NCI-H2196 (cell line): ENCODE measurements around the gene NOL4L.
A peak's percentile ranks its signal among the peaks of the same experiment; 100 is the strongest.

Experiments
- DNase-seq: peaks from one replicate; lab custom pipeline; 2025; ENCODE audit not compliant: unreplicated experiment; lab: John Stamatoyannopoulos, UW

The NOL4L gene

DNA sequence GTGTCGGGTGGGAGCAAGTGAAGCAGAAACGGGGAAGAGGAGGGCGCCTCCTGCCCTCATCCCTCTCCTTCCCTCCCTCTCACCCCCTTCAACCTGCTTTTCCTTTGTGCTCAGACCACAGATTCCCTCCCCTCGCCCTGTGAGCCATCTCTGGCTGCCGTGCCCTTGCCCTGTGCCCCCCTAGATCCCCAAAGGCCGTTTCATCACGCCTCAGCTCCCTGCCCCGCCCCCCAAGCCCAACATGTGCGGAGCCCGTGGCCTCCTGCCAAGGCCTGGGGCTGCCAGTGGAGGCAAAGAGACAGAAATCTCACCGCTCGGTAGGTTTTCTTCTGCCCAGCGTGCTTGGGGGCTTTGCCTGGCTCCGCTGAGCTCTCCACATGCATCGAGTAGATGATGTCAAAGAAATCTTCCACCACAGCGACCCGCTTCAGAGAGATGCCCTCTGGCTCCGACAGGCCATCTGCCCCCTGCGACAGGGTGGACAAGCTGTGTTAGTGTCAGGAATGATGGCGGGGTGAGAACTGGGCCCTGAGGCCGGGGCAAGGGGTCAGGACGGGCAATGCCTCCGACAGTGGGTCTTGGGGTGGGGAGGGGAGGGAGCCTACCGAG lies 57.6 kb downstream of the NOL4L start:
- no peak for DNase-seq

DNA sequence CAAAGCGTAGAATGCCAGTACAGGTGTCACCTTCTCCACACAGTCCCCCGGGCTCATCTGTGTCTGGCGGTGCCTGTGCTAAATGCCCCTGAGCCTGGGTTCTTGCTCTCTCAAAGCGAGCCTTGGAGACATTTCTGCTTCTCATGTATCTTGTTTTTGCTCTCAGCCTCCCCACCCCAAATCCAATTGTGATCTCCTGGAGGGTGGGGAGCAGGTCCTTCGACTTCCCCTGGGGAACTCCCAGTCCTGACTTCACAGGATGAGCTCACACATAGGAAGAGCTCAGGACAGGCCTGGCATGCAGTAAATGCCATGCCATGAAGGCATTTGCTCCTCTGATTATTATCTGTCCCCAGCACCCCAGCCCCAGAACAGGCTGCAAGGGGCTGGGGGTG lies 58.1 kb downstream of the NOL4L start:
- DNase-seq, result no peak

DNA sequence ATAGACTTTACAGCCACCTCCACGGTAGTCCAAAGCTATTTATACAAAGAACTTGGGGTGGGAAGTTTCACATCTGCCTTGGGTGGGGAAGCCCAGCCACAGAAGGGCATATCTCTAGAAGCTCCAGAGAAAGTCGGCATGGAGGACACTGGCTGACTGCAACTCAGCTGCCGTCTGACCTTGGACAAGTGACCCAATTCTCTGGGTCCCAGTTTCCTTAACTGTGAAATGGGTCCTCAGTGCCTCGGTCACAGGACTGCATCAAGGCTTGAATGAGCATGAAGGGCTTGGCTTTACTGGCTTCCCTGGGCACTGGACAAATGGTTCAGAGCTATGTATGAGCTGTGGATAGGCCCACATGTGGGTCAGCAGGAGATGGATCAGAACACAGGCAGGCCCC lies 58.6 kb downstream of the NOL4L start:
- no peak for DNase-seq

DNA sequence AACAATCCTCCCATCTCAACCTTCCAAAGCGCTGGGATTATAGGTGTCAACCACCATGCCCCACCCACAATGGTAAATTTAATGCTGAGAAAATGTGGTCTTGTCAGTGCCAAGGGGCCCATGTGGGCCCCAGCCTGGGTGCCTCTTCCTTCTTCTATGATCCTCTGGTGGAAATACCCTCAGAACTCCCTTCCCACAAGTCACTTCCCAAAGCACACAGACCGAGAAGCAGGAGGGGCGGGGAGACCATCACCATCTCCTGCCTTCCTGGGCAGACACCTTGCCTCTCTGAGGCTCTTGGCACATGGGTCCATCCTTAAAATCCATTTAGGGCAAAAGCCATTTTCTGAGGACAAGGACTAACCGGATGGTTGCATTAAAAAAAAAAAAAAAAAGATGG lies 59.0 kb downstream of the NOL4L start:
- no peak for DNase-seq

DNA sequence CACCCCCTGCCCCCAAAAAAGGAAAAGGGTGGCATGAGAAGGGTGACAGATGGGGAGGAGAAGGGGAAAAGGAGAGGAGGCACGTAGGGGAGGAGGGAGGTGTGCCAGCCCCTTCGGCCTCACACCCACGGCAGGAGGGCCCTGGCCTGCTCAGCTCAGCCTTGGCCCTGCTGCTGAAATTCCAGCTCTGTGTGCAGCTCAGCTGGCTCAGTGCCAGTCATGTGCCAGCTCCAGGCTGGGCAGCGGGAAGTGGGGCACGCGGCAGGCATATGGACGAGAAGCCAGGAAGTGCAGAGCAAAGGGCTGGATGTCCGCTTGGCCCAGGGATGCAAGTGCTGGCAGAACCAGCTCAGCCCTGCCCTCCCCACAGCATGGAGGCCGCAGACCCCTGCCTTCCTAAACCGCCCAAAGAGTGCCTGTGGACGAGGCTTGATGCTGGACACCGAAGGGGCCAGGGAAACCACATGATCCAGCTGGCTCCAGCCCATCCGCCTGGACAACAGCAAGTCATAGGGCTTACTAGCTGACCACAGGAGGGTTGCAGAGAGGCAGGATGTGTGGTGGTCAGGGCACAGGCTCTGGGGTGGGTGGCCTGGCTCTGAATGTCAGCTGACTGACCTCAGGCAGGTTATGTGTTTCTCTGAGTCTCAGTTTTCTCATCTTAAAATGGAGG lies 60.2 kb downstream of the NOL4L start:
- DNase-seq, result peak; percentile 86

DNA sequence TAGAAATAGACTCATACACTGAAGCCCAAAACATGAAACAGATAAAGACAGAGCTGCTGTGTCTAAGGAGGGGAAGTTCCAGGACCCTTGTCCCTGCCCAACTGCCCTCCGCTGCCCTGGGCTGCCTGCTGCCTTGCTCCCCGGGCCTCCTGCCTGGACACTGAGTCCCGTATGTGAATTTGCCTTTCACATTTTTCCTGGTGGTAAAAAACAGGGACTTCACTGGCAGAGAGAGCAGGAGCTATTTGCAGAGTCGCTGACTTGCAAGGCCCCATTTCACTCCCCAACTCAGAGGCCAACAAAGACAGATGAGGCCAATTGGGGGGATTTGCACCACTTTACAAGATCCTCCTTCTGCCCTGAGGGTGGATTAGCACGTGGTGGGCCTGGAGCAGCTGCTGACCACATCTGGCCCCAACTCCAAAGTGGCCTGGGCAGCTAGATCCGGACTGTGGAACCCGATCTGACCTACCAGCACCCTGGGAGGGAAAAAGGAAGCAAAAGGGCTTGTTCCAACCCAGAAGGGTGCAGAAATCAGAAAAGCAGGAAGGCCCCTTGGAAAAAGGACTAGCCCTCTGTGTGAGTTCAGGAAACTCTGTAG lies 61.4 kb downstream of the NOL4L start:
- no peak for DNase-seq

DNA sequence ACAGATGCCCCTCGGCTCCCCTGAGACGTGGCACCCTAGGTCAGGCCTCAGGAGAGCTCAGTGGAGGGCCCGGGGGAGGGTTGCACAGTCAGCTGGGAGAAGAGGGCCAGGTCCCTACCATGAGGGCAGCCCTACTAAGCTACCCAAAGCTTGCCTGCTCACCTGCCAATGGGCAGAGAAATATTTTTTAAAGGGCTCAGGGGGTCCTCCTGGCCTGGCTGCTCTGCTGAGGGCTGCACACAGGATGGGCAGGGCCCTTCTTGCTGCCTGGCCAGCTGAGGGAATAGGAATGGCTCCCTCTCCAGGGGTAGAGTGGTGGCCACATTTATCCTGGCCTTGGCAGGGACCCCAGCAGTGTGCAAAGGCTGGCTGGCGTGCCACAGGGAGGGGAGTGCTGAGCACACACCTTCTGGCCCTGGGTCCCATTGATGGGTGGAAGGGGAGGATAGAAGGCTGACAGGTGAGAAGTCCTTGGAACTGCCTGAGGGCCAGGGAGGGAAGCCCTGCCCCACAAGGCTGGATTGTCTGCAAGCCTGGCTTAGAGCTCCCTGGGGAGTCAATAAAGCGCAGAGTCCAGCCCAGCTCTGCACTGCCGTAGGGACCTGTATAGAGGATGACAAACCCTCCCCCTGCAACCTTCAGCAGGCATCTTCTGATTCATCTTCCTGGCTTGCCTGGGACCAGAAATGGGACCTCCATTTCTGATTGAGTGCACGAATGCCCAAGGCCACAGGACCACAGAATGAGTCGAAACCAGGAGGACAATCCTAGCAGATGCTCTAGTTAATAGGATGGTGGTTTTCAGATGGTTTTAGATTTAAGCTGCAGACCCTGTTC lies 62.1 kb downstream of the NOL4L start:
- no peak for DNase-seq

DNA sequence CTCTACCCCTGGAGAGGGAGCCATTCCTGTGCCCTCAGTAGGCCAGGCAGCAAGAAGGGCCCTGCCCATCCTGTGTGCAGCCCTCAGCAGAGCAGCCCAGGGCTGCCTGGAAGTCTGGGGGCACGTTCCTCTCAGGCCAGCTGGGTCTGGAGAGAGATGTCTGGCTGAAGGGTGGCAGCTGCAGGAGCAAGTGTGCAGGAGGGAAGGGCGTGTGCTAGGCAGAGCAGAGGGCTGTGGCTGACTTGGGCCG lies 62.7 kb downstream of the NOL4L start:
- DNase-seq, result no peak

DNA sequence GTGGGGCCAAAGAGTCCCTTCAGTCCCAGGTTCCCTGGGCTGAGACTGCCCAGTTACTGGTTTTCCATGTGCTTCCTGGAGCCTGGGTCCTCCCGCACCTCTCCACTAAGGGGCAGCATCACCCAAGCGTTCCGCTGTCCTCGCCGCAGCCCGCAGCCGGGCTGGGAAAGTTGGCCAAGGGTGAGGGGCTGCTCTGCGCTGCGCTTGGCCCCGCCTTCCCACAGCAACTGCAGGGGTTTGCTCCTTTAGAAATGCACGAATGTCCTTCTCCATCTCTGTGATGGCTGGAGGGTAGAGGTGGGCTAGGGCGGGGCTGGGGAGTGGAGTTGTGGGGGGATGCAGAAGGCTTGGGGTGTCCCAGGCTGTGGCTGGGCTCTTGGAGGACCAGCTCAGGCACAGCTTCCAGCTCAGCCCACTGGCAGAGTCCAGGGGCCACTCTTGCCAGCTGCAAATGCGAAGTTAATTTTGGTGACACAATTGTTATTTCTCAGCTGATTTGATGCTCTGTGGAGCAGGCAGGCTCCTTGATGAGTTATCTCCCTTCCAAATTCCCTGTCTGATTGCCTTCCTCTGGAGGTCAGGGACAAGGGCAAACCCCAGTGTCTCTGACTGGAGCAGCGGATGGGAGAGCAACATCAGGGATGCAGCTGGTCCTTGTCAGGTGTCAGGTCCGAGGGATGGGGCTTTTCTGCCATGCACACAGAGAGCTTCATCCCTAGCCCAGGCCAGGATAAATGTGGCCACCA lies 63.2 kb downstream of the NOL4L start:
- DNase-seq, result peak; percentile 75

DNA sequence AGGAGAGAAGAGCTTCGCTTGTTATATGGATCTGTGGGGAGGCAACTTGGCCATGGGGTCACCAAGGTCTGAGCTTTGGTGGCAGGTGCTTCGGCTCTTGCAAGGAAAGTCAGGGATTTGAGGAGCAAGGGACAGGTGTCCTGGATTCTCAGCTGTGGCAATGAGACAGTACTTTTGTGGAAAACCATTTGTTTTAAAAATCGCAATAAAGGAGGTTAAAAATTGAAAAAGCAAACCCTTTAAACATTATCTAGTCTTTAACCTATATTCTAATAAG lies 64.3 kb downstream of the NOL4L start:
- no peak for DNase-seq

DNA sequence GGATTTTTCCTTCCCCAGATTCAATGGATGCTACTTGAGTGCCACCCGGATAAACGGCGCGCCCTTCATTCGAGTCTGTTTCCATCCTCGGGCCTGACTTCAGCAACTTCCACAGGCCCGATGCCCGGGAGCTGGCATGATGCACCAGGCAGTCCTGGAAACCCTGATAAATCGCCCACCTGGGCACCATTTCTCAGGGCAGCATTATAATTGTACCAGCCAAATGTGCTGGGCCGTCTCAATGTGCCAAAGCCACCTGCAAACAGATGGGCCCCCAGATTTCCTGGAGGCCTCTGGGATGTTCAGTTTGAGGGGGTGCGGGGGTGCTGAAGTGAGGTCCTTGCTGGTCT lies 65.8 kb downstream of the NOL4L start:
- DNase-seq, result no peak

DNA sequence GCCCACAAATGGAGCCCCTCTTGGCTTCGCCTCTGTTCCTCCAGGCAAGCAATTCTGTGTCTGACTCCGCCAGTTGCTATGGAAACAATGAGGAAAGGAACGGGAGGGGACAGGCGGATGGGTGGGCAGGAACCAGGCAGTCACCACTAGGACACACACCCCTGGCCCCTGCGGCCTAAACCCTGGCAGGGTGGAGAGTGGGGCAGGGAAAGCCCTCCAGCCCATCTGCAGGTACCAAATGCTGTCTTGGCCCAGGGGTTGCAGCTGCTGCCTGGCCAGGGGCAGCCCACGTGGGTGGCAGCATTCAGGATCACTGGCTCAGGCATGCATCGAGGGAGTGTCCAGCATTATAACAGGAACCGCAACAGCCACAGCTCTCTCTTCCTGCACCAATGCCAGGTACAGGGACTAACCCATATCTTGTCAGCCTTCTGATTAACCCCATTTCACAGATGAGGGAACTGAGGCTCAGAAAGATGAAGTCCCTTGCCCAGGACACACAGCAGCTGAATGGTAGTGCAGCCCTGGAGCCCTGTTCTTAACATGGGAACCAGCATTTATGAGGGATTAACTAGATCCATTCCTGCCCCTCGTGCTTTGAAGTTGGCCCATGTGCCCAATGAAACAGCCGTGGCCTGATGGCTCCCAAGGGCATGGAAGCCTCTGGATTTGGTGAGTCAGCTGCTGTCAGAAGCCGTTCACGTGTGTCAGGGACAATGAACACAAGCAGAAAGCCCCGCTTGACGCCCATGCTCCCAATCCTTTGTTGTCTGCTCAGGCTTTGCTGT lies 66.3 kb downstream of the NOL4L start:
- DNase-seq, result no peak

DNA sequence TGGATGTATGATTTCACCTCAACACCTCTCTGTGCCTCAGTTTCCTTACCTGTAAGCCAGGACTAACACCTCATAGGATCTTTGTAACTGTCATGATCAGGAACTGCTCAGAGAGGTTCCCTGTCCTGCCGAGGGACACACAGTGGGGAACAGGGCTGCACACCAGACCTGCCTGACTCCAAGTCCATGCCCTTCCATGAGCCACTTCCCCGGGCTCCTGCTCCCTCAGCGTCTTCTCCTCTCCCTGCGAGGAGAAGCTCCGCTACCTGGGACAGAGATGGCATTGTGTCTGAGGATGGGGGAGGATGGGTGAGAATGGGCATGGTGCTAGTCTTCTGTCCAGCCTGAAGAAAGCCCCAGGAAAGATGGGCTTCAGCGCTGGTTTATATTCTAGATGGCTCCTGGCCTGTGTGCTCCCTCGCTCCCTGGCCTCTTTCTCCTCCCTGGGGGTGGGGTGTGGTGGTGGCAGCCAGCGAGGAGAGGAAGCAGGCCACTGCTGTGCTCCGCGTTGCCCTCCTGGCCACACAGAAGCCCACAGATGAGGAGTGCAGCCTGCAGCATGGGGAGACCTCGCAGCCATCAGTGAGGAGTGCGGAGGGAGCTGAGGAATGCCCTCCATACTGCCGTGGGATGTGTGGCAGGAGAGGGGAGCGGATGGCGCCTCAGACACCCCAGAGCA lies 67.1 kb downstream of the NOL4L start:
- DNase-seq, result no peak

DNA sequence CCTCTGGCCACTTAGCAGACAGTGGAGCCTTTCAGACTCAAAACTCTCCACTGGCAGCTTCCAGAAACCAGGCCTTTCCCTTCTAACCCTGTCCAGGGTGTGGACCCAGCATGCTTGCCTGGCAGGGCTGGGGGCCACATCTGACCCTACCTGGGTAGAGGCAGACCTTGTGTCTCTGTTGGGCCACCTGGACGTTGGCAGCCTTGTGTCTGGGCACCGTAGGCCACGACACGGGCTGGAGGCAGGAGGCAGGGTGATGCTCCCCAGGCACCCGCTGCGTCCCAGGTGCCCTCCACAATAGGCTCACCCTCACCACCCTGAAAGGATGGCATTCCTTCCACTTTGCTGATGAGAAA lies 67.6 kb downstream of the NOL4L start:
- DNase-seq, result no peak

DNA sequence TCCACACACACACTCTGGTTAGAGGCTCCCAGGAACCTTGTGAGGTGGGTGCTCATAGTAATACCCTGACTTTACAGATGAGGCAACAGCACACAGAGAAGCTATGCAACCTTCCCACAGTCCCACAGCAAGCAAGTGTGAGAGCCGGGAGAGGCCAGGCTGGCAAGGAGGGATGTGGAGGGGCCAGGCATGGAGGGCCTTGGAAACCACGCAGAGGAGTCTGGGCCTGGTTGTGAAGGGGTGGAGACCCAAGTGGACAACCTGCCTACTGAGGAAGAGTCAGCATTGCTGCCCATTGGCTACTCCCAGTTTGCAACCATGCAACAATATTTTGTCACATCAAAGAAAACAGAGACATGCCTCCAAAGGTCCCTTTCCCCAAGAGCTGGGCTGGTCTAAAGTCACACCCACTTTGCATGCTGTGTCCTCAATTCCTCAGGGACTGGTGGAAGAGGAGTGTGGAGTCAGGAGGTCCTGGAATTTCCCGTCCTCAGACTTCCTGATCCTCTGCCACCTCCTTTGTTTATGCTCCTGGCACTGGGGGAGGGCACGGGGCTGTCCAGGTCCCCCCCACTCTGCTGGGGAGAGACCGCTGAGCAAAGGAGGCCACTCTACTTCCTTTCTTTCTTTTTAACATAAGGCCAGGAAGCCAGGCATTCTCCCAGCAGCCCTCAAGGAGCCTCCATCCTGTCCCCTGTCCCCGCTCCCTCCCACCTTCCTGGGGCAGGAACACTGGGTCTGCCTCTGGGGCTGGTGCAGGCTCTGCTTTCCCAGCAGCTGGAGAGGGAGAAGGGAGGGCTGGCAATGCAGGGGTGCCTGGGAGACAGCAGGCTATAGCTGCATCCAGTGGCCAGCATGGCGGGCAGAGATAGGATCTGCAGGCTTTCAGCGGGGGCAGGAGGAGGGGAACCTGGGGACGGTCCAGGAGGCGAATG lies 68.3 kb downstream of the NOL4L start:
- DNase-seq, result peak; percentile 29

DNA sequence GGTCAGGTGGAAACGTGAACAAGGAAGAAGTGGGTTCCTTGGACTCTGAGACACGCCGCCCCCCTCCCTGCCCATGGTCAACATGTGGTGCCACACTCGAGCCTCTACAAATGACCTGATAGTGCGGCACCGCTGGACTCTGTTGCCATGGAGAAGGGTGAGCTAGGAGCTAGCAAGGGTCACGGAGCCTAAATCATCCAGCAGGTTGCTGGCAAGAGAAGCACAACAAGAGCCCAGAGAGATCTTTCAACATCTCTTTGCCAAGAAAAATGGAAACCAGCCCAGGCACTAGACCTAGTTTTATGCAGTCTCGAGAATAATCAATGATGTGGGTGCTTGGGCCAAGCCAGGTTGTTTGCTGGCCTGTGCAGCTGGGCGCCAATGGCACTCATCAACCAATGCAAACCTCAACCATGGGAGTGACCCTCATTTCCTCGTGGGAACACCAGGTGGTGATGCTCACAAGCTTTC lies 69.5 kb downstream of the NOL4L start:
- DNase-seq, result no peak

DNA sequence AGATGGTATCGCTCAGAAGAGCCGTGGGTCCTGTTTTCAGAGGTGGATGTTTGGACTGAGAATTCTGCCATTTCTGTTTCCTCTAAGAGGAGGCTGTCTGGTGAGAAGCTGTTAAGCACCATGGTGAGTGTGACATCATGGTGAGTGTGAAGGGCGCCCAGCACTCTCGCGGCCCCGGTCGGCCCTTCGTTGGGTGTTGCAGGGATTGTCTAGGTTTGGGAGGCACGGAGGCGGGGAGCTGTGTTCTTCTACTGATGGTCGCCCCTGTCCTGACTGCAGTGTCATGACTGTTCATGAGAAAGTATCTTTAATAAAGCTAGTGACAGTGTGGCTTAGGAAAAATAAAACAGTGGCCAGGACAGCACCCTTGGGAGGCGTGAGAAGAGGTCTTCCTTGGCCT lies 70.4 kb downstream of the NOL4L start:
- no peak for DNase-seq

DNA sequence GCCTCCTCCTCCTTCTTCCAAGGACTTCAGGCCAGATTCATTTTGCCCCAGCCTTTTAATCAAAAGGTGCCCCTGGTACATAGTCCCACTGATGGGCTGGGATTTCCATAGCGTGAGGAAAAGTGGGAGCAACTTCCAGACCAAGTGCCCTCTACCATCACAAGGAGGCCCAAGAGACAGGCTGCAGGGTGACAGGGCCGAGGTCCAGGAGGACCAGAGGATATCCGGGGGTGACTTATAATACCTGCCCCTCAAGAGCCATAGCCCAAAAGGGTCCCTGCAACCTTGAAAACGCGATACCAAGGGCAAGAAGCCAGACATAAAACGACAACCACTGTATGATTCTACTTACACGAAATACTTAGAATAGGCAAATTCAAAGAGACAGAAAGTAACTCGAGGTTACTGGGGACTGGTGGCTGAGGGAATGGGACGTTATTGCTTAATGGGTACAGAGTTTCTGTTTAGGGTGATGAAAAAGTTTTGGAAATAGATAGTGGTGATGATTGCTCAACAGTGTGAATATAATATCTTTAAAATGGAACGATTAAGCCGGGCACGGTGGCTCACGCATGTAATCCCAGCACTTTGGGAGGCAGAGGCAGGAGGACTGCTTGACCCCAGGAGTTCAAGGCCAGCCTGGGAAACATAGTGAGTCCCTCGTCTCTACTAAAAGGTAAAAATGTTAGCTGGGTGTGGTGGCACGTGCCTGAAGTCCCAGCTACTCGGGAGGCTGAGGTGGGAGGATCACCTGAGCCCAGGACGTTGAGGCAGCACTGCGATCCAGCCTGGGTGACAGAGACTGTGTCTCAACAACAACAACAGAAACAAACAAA lies 71.9 kb downstream of the NOL4L start:
- DNase-seq, result no peak

DNA sequence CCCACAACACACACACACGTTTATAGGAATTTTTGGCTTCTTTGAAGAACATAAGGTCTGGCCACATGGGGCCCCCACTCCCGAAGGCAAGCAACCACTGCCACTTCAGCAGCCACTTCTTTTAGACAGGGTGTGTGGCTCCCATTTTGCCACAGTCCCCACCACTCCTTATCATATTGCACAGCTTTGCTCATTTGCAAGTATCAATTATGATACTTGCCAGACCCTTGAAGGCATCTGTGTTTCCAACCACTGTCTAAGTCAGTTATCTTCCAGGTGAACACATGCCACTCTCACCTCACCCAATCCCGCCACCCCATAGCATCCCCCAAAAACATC lies 73.1 kb downstream of the NOL4L start:
- DNase-seq, result no peak
